Esophagus muscularis mucosa (tissue), 4 donors: ENCODE data around the gene KCNJ5.

Source experiments
- CTCF ChIP-seq, 3 experiments: fragments of 200-600 bp in 2 of 3; fragments of 450-650 bp in 1 of 3; sonication (generic) in 2 of 3; IDR thresholded peaks; one replicate each; pipeline ENCODE4 v1.5.1; 2017 to 2019; ENCODE audit warnings: antibody characterized with exemption in 3 of 3, mild to moderate bottlenecking in 2 of 3, moderate library complexity in 1 of 3
- EP300 ChIP-seq: sonication (generic); formaldehyde crosslinking; IDR thresholded peaks from one replicate; pipeline ENCODE4 v1.6.1; 2017; ENCODE audit warnings: antibody characterized with exemption
- POLR2A ChIP-seq: fragments of 450-650 bp; IDR thresholded peaks from one replicate; pipeline ENCODE4 v1.6.1; 2017; ENCODE audit warnings: antibody characterized with exemption, moderate library complexity, mild to moderate bottlenecking, low read depth
- POLR2AphosphoS5 ChIP-seq, 2 donors: sonication (generic); formaldehyde crosslinking; IDR thresholded peaks; one replicate each; pipeline ENCODE4 v1.6.1; 2017; ENCODE audit warnings: antibody characterized with exemption in 2 of 2

GRCh38 chr11:128904656-128905344, 13.6 kb downstream of the KCNJ5 start:
- TF ChIP-seq POLR2A (no peak), EP300 (no peak), POLR2AphosphoS5 (IDR thresholded peaks at IDR 0.05) (no peak), CTCF (IDR thresholded peaks at IDR 0.05) (no peak)
